Neural cell (in vitro differentiated cells): Measurements from ENCODE around the gene FASTK. TPM values are rescaled to one million over a fixed set of nuclear protein-coding genes. Genes with fewer than 3 reads are reported as not detected.
"Not testable (repeated sequence)": the region's sequence is repeated elsewhere in the genome, so short reads cannot be mapped to it uniquely, and the experiment has no call there.

Source experiments
- H2AFZ ChIP-seq: fragments of 200-600, 300-800 bp; sonication (generic), shearing (Covaris generic); 2 replicates; pipeline ENCODE4 v1.6.0; 2014; ENCODE audit warnings: low read depth, mild to moderate bottlenecking, antibody characterized with exemption, low read length, moderate library complexity
- H3F3A ChIP-seq: fragments of 200-600 bp; shearing (Covaris generic); 2 replicates; pipeline ENCODE4 v1.6.1; 2016; ENCODE audit warnings: mild to moderate bottlenecking, moderate library complexity, mixed read lengths, antibody characterized with exemption, low read length; ENCODE audit not compliant: insufficient read depth, poor library complexity, severe bottlenecking
- H3K27ac ChIP-seq: fragments of 200-600, 300-800 bp; sonication (generic), shearing (Covaris generic); 2 replicates; pipeline ENCODE4 v1.5.1; 2014; ENCODE audit warnings: mild to moderate bottlenecking, low read length, moderate library complexity
- H3K27me3 ChIP-seq: fragments of 300-800, 200-600 bp; sonication (generic), shearing (Covaris generic); 2 replicates; pipeline ENCODE4 v1.6.0; 2014; ENCODE audit warnings: mild to moderate bottlenecking, low read depth, low read length, moderate library complexity; ENCODE audit not compliant: insufficient read depth
- H3K36me3 ChIP-seq: fragments of 300-800, 200-600 bp; sonication (generic), shearing (Covaris generic); 2 replicates; pipeline ENCODE4 v1.5.1; 2014; ENCODE audit warnings: mild to moderate bottlenecking, antibody characterized with exemption, low read length, moderate library complexity; ENCODE audit not compliant: insufficient read depth
- H3K4me2 ChIP-seq: fragments of 300-800, 200-600 bp; sonication (generic), shearing (Covaris generic); 2 replicates; pipeline ENCODE4 v1.6.0; 2014; ENCODE audit warnings: mild to moderate bottlenecking, low read length
- H3K4me3 ChIP-seq: fragments of 300-800, 200-600 bp; sonication (generic), shearing (Covaris generic); 2 replicates; pipeline ENCODE4 v1.5.1; 2014; ENCODE audit warnings: mild to moderate bottlenecking, low read length, moderate library complexity
- H3K79me2 ChIP-seq: fragments of 200-600 bp; shearing (Covaris generic); replicated peaks from 2 replicates; pipeline ENCODE4 v1.6.0; 2014; ENCODE audit warnings: mild to moderate bottlenecking, low read length, moderate library complexity; ENCODE audit not compliant: insufficient read depth
- H3K9ac ChIP-seq: fragments of 300-800, 200-600 bp; sonication (generic), shearing (Covaris generic); 2 replicates; pipeline ENCODE4 v1.6.1; 2016; ENCODE audit warnings: mild to moderate bottlenecking, low read length, mixed read lengths
- H3K9me2 ChIP-seq: fragments of 200-600 bp; shearing (Covaris generic); 2 replicates; pipeline ENCODE4 v1.6.1; 2016; ENCODE audit warnings: mild to moderate bottlenecking, low read length, mixed read lengths; ENCODE audit not compliant: insufficient read depth
- H3K9me3 ChIP-seq: fragments of 200-600, 300-800 bp; sonication (generic), shearing (Covaris generic); 2 replicates; pipeline ENCODE4 v1.6.1; 2016; ENCODE audit warnings: mild to moderate bottlenecking, mixed run types, low read length, moderate library complexity, mixed read lengths
- H4K20me1 ChIP-seq: fragments of 200-600 bp; shearing (Covaris generic); 2 replicates; pipeline ENCODE4 v1.6.1; 2016; ENCODE audit warnings: mild to moderate bottlenecking, mixed run types; ENCODE audit not compliant: insufficient read depth
- EP300 ChIP-seq: fragments of 450-650 bp; conservative IDR thresholded peaks from 2 replicates; pipeline ENCODE4 v1.6.1; 2014; ENCODE audit warnings: antibody characterized with exemption, mild to moderate bottlenecking, moderate library complexity; ENCODE audit not compliant: poor library complexity, severe bottlenecking
- EZH2 ChIP-seq: fragments of 200-600, 300-800 bp; shearing (Covaris generic), sonication (generic); IDR thresholded peaks from 2 replicates; pipeline ENCODE4 v1.6.1; 2014; ENCODE audit warnings: antibody characterized with exemption, low read length, borderline replicate concordance, mild to moderate bottlenecking; ENCODE audit not compliant: insufficient read depth, poor library complexity, severe bottlenecking
- MXI1 ChIP-seq: fragments of 450-650 bp; conservative IDR thresholded peaks from 2 replicates; pipeline ENCODE4 v1.6.1; 2014; ENCODE audit warnings: antibody characterized with exemption, mild to moderate bottlenecking; ENCODE audit not compliant: poor library complexity, severe bottlenecking
- POLR2AphosphoS5 ChIP-seq: IDR thresholded peaks from 2 replicates; pipeline ENCODE4 v1.6.1; 2012
- RAD21 ChIP-seq: fragments of 450-650 bp; conservative IDR thresholded peaks from 2 replicates; pipeline ENCODE4 v1.6.1; 2014; ENCODE audit warnings: antibody characterized with exemption, mild to moderate bottlenecking, moderate library complexity
- SMC3 ChIP-seq: fragments of 450-650 bp; conservative IDR thresholded peaks from 2 replicates; pipeline ENCODE4 v1.6.1; 2014; ENCODE audit warnings: antibody characterized with exemption, mild to moderate bottlenecking, moderate library complexity; ENCODE audit not compliant: poor library complexity
- polyA plus RNA-seq: library from polyadenylated mRNA; depleted of rRNA; stranded (reverse); fragments of >200 nt; gene quantifications from 2 replicates; pipeline ENCODE4 v1.2.3, GENCODE V29; 2014
- TF ChIP-seq, protein P1 (sequence below): fragments of 450-650 bp; IDR thresholded peaks from 2 replicates; pipeline ENCODE4 v1.5.1; 2014; ENCODE audit warnings: antibody characterized with exemption, mild to moderate bottlenecking, moderate library complexity; ENCODE audit not compliant: poor library complexity, severe bottlenecking
- TF ChIP-seq, protein P2 (sequence below): IDR thresholded peaks from 2 replicates; pipeline ENCODE4 v1.6.1; 2012; ENCODE audit warnings: borderline replicate concordance

FASTK gene
- polyA plus RNA-seq, 1 donor from 2014 or later, result 147 TPM

DNA sequence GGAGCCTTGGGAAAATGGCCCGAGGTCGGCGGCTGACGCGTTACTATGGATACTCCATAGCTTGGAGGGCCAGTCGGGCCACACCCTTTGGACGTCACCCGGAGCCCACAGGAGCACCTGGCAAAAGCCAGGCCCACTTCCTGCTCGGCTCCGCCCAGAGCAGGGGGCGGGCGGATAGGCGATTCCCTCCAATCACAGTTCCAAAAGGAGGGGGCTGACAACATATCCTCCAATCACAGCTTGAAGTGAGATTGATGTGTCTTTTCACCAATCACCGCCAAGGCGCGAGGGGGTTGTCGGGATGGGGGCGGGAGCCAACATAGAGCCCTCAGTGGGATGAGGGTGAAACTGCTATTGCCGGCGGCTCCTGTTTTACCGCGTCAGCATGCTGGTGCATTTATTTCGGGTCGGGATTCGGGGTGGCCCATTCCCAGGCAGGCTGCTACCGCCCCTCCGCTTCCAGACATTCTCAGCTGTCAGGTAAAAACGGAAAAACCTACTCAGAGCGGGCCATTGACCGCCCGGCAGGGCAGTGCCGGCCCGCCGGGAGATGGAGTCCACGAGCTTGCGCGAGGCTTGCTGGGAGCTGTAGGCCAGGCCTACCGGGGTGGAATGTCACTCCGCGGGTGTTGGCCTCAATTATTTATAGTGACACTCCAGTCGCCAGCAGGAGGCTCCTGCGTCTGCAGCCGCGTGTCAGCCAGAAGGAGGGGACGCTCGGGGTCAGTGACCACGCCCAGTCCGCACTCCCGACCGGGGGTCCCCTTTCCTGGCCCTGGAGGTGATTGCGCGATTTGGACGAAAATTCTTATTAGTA, 52.3 kb downstream of the FASTK start, which contains the start of gene ABCB8:
TSS of gene ABCB8 (plus strand) at position 320 of the 817 bp plus-strand sequence. CDS start at position 386, 66 bp downstream.
- H3K27ac ChIP-seq, result peak within 1 kb of the TSS; percentile 87
- H3K4me3 ChIP-seq, result peak within 1 kb of the TSS; percentile 78
- no peaks in the 10 kb centered on the region for H3F3A ChIP-seq
- peak within 1 kb of the TSS; percentile 81 for H3K9ac ChIP-seq
- H3K9me3 ChIP-seq, result no peaks in the 10 kb centered on the region
- H3K9me2 ChIP-seq, result no peaks in the 10 kb centered on the region
- H3K4me2 ChIP-seq, result peak within 1 kb of the TSS; percentile 67
- H3K79me2 ChIP-seq, result peaks cover 3% of the 10 kb centered on the region
- no peaks in the 10 kb centered on the region for H3K27me3 ChIP-seq
- H2AFZ ChIP-seq, result peak within 1 kb of the TSS; percentile 68
- no peaks in the 10 kb centered on the region for H4K20me1 ChIP-seq
- no peaks in the 10 kb centered on the region for H3K36me3 ChIP-seq
- TF ChIP-seq RAD21 (no peak), SMC3 (peak; percentile 60), POLR2AphosphoS5 (peak; percentile 89), EP300 (peak; percentile 33), MXI1 (peak; percentile 92), EZH2 (no peak)
- TF ChIP-seq, protein P1, sequence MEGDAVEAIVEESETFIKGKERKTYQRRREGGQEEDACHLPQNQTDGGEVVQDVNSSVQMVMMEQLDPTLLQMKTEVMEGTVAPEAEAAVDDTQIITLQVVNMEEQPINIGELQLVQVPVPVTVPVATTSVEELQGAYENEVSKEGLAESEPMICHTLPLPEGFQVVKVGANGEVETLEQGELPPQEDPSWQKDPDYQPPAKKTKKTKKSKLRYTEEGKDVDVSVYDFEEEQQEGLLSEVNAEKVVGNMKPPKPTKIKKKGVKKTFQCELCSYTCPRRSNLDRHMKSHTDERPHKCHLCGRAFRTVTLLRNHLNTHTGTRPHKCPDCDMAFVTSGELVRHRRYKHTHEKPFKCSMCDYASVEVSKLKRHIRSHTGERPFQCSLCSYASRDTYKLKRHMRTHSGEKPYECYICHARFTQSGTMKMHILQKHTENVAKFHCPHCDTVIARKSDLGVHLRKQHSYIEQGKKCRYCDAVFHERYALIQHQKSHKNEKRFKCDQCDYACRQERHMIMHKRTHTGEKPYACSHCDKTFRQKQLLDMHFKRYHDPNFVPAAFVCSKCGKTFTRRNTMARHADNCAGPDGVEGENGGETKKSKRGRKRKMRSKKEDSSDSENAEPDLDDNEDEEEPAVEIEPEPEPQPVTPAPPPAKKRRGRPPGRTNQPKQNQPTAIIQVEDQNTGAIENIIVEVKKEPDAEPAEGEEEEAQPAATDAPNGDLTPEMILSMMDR, result peak; percentile 67
- TF ChIP-seq, protein P2, sequence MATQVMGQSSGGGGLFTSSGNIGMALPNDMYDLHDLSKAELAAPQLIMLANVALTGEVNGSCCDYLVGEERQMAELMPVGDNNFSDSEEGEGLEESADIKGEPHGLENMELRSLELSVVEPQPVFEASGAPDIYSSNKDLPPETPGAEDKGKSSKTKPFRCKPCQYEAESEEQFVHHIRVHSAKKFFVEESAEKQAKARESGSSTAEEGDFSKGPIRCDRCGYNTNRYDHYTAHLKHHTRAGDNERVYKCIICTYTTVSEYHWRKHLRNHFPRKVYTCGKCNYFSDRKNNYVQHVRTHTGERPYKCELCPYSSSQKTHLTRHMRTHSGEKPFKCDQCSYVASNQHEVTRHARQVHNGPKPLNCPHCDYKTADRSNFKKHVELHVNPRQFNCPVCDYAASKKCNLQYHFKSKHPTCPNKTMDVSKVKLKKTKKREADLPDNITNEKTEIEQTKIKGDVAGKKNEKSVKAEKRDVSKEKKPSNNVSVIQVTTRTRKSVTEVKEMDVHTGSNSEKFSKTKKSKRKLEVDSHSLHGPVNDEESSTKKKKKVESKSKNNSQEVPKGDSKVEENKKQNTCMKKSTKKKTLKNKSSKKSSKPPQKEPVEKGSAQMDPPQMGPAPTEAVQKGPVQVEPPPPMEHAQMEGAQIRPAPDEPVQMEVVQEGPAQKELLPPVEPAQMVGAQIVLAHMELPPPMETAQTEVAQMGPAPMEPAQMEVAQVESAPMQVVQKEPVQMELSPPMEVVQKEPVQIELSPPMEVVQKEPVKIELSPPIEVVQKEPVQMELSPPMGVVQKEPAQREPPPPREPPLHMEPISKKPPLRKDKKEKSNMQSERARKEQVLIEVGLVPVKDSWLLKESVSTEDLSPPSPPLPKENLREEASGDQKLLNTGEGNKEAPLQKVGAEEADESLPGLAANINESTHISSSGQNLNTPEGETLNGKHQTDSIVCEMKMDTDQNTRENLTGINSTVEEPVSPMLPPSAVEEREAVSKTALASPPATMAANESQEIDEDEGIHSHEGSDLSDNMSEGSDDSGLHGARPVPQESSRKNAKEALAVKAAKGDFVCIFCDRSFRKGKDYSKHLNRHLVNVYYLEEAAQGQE, result peak; percentile 24

DNA sequence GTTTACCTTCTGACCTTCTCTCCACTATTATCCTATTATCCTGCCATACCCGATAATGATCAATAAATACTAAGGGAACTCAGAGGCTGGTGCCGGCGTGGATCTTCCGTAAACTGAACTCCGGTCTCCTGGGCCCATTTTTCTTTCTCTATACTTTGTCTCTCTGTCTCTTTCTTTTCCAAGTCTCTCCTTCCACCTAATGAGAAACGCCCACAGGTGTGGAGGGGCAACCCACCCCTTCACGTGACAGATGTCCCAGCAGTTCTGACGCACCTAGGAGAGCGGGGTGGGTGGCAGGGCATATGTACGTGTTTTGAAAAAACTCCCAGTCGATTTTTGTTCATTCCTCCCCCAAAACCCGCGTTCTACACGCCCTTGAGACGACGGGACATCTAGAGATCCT, 52.9 kb downstream of the FASTK start:
- peak overlapping the region; percentile 78 for H3K4me3 ChIP-seq
- H3K27ac ChIP-seq, result peak overlapping the region; percentile 45
- not testable (repeated sequence) for H3K9me3 ChIP-seq, H3F3A ChIP-seq, H3K36me3 ChIP-seq, H3K27me3 ChIP-seq, H3K9me2 ChIP-seq, H3K79me2 ChIP-seq, H4K20me1 ChIP-seq
- H2AFZ ChIP-seq, result peak overlapping the region; percentile 56
- H3K4me2 ChIP-seq, result peak overlapping the region; percentile 67
- peak overlapping the region; percentile 69 for H3K9ac ChIP-seq

DNA sequence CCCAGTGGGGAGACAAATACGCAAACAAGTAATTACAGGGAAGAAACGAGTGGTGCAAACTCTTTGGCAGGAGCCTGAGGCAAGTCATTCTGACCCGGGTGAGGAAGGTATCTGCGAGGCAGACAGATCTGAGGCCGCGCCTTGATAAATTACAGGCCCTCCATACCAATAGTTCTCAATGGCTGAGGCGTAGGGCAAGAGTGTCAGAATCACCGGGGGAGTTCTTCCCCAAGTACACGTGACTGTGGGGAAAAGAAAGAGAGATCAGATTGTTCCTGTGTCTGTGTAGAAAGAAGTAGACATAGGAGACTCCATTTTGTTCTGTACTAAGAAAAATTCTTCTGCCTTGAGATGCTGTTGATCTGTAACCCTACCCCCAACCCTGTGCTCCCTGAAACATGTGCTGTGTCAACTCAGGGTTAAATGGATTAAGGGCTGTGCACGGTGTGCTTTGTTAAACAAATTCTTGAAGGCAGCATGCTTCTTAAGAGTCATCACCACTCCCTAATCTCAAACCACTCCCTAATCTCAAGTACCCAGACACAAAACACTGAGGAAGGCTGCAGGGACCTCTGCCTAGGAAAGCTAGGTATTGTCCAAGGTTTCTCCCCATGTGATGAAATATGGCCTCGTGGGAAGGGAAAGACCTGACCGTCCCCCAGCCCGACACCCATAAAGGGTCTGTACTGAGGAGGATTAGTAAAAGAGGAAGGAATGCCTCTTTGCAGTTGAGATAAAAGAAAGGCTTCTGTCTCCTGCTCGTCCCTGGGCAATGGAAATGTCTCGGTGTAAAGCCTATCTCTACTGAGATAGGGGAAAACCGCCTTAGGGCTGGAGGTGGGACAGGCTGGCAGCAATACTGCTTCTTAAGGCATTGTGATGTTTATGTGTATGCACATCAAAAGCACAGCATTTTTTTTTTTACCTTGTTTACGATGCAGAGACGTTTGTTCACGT, 53.6 kb downstream of the FASTK start:
- H2AFZ ChIP-seq, result peak overlapping the region; percentile 56
- H3K9me2 ChIP-seq, H3K36me3 ChIP-seq, H4K20me1 ChIP-seq, H3K9me3 ChIP-seq, H3F3A ChIP-seq, H3K79me2 ChIP-seq, H3K27me3 ChIP-seq: not testable (repeated sequence)
- peak overlapping the region; percentile 78 for H3K4me3 ChIP-seq
- H3K9ac ChIP-seq, result peak overlapping the region; percentile 69
- H3K27ac ChIP-seq, result peak overlapping the region; percentile 45
- H3K4me2 ChIP-seq, result peak overlapping the region; percentile 67
